ENCODE results near the gene PCSK6. TPM values are rescaled to one million over a fixed set of nuclear protein-coding genes. Genes with fewer than 3 reads are reported as not detected.

The PCSK6 gene
- total RNA-seq, 4 donors from 2014 or later, result 12.9 to 31.5 (median 23.7) TPM

- H3K9me3 ChIP-seq, result no peaks in the 10 kb centered on the region
- no peak for DNase-seq (ENCODE audit: low spot score in 2 of 2)
- H3K27me3 ChIP-seq, result no peaks in the 10 kb centered on the region
- H3K27ac ChIP-seq, result no peak overlapping the region
- H3K36me3 ChIP-seq, result no peaks in the 10 kb centered on the region
- TF ChIP-seq CTCF (IDR thresholded peaks at IDR 0.05) (no peak), POLR2AphosphoS5 (IDR thresholded peaks at IDR 0.05) (no peak), EP300 (IDR thresholded peaks at IDR 0.05) (no peak), POLR2A (IDR thresholded peaks at IDR 0.05) (no peak)
- no peak overlapping the region for H3K4me3 ChIP-seq
- 75% methylated on average over 3 of the region's 3 CpGs for WGBS
- H3K4me1 ChIP-seq, result no peaks in the 10 kb centered on the region
Measured at GRCh38 chr15:101413239-101413638, 76.3 kb downstream of the PCSK6 start.

- no peak overlapping the region for H3K4me3 ChIP-seq
- no peak overlapping the region for H3K27ac ChIP-seq
- no peaks in the 10 kb centered on the region for H3K27me3 ChIP-seq
- no peaks in the 10 kb centered on the region for H3K4me1 ChIP-seq
- H3K9me3 ChIP-seq, result no peaks in the 10 kb centered on the region
- no peak for TF ChIP-seq EP300 (IDR thresholded peaks at IDR 0.05)
- no peak for TF ChIP-seq POLR2A (IDR thresholded peaks at IDR 0.05)
- no peak for TF ChIP-seq CTCF (IDR thresholded peaks at IDR 0.05)
- TF ChIP-seq POLR2AphosphoS5 (IDR thresholded peaks at IDR 0.05), result no peak
- WGBS, result 87% methylated on average over 8 of the region's 10 CpGs
- peak in 1 of 2 donors; percentile 47 for DNase-seq (ENCODE audit: low spot score in 2 of 2)
- H3K36me3 ChIP-seq, result no peaks in the 10 kb centered on the region
Measured at GRCh38 chr15:101411581-101411980, 77.9 kb downstream of the PCSK6 start.

- no peaks in the 10 kb centered on the region for H3K9me3 ChIP-seq
- H3K36me3 ChIP-seq, result no peaks in the 10 kb centered on the region
- H3K4me1 ChIP-seq, result no peaks in the 10 kb centered on the region
- H3K4me3 ChIP-seq, result no peak overlapping the region
- no peak overlapping the region for H3K27ac ChIP-seq
- 52% methylated on average over 12 of the region's 12 CpGs for WGBS
- no peaks in the 10 kb centered on the region for H3K27me3 ChIP-seq
- DNase-seq (ENCODE audit: low spot score in 2 of 2), result no peak
- TF ChIP-seq POLR2AphosphoS5 (IDR thresholded peaks at IDR 0.05) (no peak), POLR2A (IDR thresholded peaks at IDR 0.05) (no peak), EP300 (IDR thresholded peaks at IDR 0.05) (no peak), CTCF (IDR thresholded peaks at IDR 0.05) (no peak)
Measured at GRCh38 chr15:101411085-101411484, 78.4 kb downstream of the PCSK6 start.

- no peak overlapping the region for H3K27ac ChIP-seq
- no peaks in the 10 kb centered on the region for H3K27me3 ChIP-seq
- TF ChIP-seq EP300 (IDR thresholded peaks at IDR 0.05) (no peak), POLR2A (IDR thresholded peaks at IDR 0.05) (no peak), POLR2AphosphoS5 (IDR thresholded peaks at IDR 0.05) (no peak), CTCF (IDR thresholded peaks at IDR 0.05) (no peak)
- WGBS, result 91% methylated on average over 7 of the region's 7 CpGs
- H3K36me3 ChIP-seq, result no peaks in the 10 kb centered on the region
- peaks cover 3% of the 10 kb centered on the region for H3K4me1 ChIP-seq
- no peaks in the 10 kb centered on the region for H3K9me3 ChIP-seq
- no peak overlapping the region for H3K4me3 ChIP-seq
- DNase-seq (ENCODE audit: low spot score in 2 of 2), result no peak
Measured at GRCh38 chr15:101410612-101411011, 78.9 kb downstream of the PCSK6 start.

GRCh38 chr15:101409621-101410020 lies 79.9 kb downstream of the PCSK6 start:
- TF ChIP-seq POLR2AphosphoS5 (IDR thresholded peaks at IDR 0.05) (no peak), CTCF (IDR thresholded peaks at IDR 0.05) (no peak), POLR2A (IDR thresholded peaks at IDR 0.05) (no peak), EP300 (IDR thresholded peaks at IDR 0.05) (no peak)
- peak in 1 of 2 donors; percentile 41 for DNase-seq (ENCODE audit: low spot score in 2 of 2)
- no peak overlapping the region for H3K4me3 ChIP-seq
- no peak overlapping the region for H3K27ac ChIP-seq
- no peaks in the 10 kb centered on the region for H3K36me3 ChIP-seq
- 84% methylated on average over 4 of the region's 4 CpGs for WGBS
- peaks cover 4% of the 10 kb centered on the region for H3K4me1 ChIP-seq
- no peaks in the 10 kb centered on the region for H3K9me3 ChIP-seq
- H3K27me3 ChIP-seq, result no peaks in the 10 kb centered on the region
